GM21447 (cell line): ENCODE results near the gene CHRNA1.

Experiments
- ATAC-seq: cut with Tn5 transposase; IDR thresholded peaks from one replicate; pipeline ENCODE4 v1.9.1; 2021; ENCODE audit not compliant: unreplicated experiment

Gene CHRNA1

GRCh38 chr2:174764280-174765255, at the start of gene CHRNA1:
Gene CHRNA1 (minus strand): TSS chr2:174764472. CDS start chr2:174764394, 78 bp downstream.
- no peak for ATAC-seq

DNA sequence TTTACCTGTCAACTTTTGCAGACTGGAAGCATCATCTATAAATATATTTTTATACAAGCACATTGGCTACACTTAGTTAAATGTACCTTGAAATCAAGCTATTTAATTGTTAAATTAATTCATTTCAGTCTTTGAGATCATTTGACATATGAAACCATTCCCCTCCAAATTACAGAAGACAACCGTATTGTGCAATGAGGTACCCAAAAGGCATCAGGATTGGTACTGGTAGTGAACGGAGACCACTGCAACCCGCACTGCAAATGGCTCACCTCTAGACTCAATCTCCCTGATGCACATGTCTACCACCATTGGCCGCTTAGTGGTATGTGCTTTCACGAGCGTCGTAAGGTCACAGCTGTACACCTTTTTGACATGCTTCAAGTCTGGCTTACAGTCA, 47.8 kb upstream of the CHRNA1 start:
- no peak for ATAC-seq

DNA sequence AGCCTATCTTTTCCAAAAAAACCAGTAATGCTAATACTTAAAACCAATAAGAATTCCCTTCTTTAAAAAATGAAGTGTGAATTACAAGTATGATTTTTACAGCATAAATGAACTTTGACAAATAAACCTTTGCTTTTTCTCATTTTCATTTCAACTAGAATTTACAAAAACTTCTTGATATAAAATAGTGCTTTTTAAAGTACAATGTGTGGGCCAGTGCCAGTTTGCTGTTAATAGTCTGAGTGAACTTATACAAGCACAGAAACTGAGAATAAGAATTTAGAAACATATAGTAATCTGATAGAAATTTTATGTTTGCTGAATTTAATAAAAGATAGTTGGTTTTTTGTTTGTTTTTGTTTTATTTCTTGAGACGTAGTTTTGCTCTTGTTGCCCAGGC, 43.7 kb upstream of the CHRNA1 start:
- ATAC-seq: no peak

GRCh38 chr2:174805803-174806202, 41.5 kb upstream of the CHRNA1 start:
- ATAC-seq: no peak

DNA sequence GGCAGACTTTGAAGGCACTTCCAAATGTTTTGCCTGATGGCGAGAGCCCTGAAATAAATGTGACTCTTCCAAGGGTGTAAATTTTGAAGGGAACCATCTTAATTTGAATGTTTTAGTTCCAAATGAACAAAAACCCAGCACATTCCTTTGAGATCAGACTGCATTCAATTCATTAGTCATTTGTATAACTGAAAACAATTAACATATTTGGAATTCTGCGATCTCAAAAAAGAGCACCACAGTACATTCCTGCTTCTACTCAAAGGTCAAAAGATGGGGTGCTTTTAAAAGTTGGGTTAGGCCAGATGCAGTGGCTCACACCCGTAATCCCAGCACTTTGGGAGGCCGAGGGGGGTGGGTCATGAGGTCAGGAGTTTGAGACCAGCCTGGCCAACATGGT, 38.2 kb upstream of the CHRNA1 start:
- no peak for ATAC-seq

GRCh38 chr2:174800436-174801205, 36.3 kb upstream of the CHRNA1 start:
- no peak for ATAC-seq

- ATAC-seq: no peak
Observed at GRCh38 chr2:174798801-174799200, 34.5 kb upstream of the CHRNA1 start.

DNA sequence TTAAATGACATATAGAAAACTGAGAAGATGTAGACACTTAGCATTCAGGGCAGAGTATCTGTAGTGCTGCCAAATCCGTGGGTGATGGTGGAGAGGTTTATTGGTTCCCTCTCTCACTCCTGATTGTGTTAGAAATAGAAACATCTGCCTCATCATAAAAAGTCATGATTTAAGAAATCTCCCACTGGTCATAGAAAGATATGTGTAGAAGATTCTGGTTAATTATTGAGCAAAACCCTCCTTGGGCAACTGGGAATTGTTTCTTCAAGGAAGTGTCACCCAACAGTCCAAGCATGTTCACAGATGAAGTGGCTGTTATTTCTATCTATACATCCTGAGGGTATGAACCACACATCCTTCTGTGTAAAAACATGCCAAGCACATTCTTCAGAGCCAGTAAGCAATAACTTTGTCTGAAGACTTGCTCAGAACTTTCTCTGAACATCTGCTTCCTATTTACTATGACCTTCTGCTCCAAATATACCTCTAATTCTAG, 33.6 kb upstream of the CHRNA1 start:
- ATAC-seq: no peak

DNA sequence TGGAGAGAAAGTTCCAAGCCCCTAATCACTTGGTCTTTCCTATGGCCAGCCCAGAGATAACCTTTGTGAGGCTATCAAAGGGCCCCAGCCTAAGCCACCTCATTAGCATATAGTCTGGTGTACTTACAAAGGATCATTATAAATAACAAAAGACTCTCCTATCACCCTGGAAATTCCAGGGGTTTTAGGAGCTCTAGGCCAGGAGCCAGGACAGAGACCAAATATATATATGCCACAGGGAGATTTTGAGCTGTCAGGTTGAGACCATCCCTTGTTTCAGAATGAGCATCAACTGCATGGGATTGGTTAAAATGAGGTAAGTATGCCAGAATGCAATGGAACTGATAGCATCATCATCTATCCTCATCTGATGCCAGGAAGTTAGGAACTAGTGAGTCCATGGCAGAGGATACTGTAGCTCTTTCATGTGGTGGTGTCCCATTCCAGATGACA, 32.1 kb upstream of the CHRNA1 start:
- no peak for ATAC-seq

DNA sequence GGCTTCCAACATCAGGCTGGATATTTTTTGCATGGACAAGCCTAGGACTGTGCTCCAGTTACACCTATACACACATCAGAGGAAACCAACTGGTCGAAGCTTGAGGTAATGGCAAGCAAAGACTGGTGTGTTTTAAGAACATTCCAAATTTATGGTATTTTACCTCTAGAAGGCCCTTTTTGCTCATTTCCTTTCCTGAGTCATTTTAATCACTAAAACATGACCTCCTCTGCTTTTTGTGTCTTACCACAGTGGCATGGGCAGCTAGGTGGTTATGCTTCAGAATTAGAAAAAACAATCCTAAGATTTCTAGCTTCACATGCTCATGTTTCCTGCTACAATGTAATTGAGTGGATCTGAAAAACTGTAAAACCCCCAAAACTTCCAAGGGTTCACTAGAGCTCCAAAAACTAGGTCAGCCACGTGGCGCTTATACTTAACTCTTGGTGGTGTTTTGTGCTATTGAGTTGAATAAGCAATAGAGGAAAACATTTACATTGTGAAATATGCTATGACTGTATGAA, 30.6 kb upstream of the CHRNA1 start:
- ATAC-seq: no peak

GRCh38 chr2:174792309-174793025, 28.2 kb upstream of the CHRNA1 start:
- ATAC-seq: no peak

DNA sequence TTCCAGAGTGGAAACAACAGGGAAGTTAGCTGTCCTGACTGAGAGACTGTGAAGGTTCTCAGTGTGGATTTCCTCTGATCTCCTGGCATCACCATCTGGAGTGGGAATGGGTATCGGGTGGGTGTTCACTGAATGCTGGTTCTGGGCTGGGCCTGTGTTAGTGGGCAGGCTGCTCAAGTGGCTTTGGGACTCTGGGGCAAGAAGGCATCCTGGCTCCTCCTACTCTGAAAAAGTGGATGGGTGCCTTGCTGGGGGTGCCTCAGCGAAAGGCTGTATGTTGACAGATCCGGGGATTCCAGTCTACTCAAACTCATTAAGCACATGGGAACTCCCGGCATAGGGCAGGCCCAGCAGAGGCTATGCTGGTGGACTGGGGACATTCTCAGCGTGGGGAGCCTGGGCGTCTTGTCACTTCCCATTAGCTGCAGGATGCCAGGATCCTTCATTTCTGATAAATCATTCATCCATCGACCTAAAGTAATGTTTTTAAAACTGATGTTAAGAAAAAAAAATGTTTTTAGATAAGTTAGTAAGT, 27.5 kb upstream of the CHRNA1 start:
- ATAC-seq: no peak

GRCh38 chr2:174791020-174791419, 26.7 kb upstream of the CHRNA1 start:
- no peak for ATAC-seq

DNA sequence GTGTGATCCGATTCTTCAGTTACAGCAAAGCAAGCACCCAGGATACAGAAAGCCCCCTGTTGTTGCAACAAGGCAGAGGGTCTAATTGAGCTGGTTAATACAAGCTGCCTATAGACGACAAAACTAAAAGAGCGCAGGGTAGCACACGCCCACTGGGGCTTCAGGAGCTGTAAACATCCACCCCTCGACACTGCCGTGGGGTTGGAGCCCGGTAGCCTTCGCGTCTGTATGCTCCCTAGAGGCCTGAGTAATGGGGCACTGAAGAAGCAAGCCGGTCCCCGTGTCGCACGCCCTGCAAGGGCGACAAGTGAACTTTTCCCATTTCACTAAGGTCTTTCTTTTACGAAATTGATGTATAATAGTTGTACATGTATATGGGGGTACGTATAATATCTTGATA, 24.7 kb upstream of the CHRNA1 start:
- no peak for ATAC-seq

DNA sequence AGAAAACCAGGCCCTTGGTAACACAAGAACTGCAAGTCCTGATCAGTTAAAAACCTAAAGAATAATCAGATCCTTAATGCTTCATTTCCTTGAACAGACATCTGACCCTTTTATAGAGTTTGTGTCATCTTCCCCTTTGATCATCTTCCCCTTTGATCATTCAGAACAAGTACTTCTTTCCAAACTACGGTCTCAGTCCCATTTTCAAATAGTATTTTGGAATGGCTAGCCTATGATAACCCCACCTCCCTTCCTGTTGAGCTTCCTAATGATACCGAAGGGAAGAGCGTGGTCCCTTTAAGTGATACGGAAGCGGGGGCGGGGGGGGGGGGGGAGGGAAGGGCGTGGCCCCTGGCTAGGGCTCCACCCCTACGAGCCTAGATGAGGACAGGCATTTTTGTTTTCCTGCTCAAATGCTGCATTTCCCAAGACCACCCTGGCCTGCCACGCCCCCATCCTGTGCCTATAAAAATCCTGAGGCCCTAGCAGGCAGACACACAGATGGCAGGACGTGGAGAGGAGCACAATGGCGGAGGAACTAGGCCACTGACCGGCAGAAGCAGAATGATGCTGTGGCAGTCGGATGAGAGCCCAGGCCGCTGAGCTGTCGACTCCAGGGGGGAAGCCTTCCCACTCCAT, 24.1 kb upstream of the CHRNA1 start:
- ATAC-seq: no peak

- no peak for ATAC-seq
Observed at GRCh38 chr2:174787487-174788205, 23.4 kb upstream of the CHRNA1 start.

DNA sequence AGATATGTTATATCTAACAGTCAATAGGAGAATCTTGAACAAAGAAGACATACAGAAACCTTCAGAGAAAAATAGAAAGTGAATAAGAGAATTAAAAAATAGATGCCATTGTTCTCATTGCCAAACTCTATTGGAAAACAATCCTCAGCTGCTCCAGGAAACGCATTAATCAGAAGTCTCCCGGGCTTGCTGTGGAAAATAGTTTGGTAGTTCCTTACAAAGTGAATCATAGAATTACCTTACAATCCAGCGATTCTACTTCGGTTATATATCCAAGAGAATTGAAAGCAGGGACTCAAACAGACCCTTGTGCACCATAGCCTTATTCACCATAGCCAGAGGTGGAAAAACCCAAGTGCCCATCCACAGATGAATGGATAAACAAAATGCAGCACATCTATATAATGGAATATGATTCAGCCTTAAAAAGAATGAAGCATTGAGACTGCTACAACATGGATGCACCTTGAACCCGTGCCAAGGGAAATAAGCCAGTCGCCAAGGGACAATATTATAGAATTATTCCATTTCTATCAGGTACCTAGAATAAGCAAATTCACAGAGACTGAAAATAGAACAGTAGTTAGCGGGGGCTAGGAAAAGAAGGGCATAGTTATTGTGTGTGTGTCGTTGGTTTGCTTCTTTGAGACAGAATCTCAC, 21.9 kb upstream of the CHRNA1 start:
- ATAC-seq: no peak

- ATAC-seq: no peak
Observed at GRCh38 chr2:174785481-174785880, 21.2 kb upstream of the CHRNA1 start.

DNA sequence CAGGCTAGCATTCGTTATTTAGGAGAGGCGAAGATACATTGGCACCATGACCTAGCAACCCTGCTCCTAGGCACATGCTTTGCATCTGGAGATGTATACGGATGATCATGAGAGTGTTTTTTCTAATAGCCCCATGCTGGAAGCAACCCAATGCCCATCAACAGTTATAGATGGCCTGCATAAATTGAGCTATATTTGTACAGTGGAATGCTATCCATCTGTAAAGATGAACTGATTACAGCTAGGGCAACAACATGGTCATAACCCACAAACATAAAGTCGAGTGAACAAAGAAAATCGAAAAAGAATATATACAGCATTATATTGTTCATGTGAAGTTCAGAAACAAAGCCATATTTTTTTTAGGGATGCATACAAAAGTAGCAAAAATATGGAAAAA, 20.6 kb upstream of the CHRNA1 start:
- no peak for ATAC-seq
